Keratinocyte (primary cell): Measurements from ENCODE around the gene RRAS.

Experiments used
- EZH2 ChIP-seq: IDR thresholded peaks from one replicate; pipeline ENCODE4 v1.6.1; 2012; ENCODE audit warnings: inconsistent platforms, mild to moderate bottlenecking, low read length, moderate library complexity
- TF ChIP-seq, protein P1 (sequence below), 3 experiments: IDR thresholded peaks in 1 of 3; conservative IDR thresholded peaks in 1 of 3; optimal IDR thresholded peaks in 1 of 3; 2 replicates in 2 of 3; 3 replicates in 1 of 3; pipeline versions ENCODE3 to v1.5.1; 2011; ENCODE audit warnings: low read length in 3 of 3, mild to moderate bottlenecking in 3 of 3, moderate library complexity in 2 of 3, control low read depth in 1 of 3, inconsistent platforms in 1 of 3; ENCODE audit not compliant: insufficient read depth in 2 of 3; ENCODE audit errors: extremely low read depth in 1 of 3

DNA sequence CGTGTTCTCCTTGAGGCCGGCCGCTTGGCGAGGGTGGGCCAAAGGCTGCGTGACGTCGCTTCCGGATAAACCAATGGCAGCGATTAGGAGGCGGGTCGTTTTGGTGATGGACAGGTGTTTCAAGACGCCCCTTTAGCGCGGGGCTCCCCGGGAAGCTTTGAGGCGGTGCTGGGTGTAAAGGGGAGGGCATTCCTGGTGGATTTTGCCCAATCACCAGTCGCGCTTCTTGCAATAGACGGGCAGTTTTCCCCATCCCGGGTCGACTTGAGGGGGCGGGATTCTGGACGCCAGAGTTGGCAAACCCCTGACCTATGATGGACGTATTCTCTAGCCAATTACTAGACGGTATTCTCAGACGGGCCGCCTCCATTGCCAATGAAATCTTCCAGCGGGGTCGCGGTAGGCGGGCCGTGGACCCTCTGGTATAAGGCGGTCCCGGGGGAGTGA, 36.9 kb upstream of the RRAS start:
- TF ChIP-seq, protein P1, sequence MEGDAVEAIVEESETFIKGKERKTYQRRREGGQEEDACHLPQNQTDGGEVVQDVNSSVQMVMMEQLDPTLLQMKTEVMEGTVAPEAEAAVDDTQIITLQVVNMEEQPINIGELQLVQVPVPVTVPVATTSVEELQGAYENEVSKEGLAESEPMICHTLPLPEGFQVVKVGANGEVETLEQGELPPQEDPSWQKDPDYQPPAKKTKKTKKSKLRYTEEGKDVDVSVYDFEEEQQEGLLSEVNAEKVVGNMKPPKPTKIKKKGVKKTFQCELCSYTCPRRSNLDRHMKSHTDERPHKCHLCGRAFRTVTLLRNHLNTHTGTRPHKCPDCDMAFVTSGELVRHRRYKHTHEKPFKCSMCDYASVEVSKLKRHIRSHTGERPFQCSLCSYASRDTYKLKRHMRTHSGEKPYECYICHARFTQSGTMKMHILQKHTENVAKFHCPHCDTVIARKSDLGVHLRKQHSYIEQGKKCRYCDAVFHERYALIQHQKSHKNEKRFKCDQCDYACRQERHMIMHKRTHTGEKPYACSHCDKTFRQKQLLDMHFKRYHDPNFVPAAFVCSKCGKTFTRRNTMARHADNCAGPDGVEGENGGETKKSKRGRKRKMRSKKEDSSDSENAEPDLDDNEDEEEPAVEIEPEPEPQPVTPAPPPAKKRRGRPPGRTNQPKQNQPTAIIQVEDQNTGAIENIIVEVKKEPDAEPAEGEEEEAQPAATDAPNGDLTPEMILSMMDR (optimal IDR thresholded peaks at IDR 0.05 in 1 of 3, IDR thresholded peaks at IDR 0.05 in 1 of 3, conservative IDR thresholded peaks at IDR 0.05 in 1 of 3; ENCODE audit: extremely low read depth in 1 of 3, insufficient read depth in 2 of 3, low read length in 3 of 3) = no peak
- no peak for TF ChIP-seq EZH2
